Activated CD4-positive, CD25-positive, alpha-beta regulatory T cell treated with anti-CD3 and anti-CD28 coated beads, Interleukin-2, amount 50 U/mL, for 24 hours (primary cell): Measurements from ENCODE around the gene CDHR4.
A peak's percentile ranks its signal among the peaks of the same experiment; 100 is the strongest.
"Not testable (repeated sequence)": the region's sequence is repeated elsewhere in the genome, so short reads cannot be mapped to it uniquely, and the experiment has no call there.

ENCODE experiments used
- ATAC-seq, 2 donors: fragments of 150-1000 bp; cut with Tn5 transposase; one replicate each; pipeline ENCODE4 v1.10.0; 2021; ENCODE audit warnings: mild to moderate bottlenecking in 1 of 2, moderate library complexity in 1 of 2

Gene CDHR4

DNA sequence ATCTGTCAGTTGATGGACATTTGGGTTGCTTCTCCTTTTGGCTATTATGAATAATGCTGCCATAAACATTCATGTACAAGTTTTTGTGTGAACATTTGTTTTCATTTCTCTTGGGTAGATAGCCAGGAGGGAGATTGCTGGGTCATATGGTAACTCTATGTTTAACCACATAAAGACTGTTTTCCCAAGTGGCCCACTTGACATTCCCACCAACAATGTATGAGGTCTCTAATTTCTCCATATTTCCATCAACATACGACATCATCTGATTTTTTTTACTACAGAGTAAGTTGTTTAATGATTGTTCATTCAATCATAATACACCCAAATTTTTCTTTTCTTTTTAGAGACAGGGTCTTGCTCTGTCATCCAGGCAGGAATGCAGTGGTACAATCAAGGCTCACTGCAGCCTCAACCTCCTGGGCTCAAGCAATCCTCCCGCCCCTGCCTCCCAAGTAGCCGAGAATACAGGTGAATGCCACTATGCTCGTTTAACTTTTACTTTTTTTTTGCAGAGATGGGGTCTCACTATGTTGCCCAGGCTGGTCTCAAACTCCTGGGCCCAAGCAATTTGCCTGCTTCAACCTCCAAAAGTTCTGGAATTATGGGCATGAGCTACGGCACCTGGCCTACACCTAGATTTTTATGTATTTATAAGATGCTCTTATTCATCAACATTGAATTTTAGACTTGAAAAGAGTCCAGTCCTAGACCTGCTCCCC, 20.2 kb downstream of the CDHR4 start:
- ATAC-seq, result no peak

DNA sequence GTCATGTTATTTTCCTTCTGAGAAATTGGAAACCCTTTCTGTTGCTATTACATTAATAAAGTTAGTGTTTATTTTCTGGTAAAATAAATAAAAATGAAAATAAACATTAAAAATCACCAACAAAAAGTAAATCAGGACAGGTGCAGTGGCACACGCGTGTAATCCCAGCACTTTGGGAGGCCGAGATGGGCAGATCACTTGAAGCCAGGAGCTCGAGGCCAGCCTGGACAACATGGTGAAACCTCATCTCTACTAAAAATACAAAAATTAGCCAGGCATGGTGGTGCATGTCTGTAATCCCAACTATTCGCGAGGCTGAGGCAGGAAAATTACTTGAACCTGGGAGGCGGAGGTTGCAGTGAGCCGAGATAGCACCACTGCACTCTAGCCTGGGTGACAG, 23.6 kb downstream of the CDHR4 start:
- ATAC-seq, result not testable (repeated sequence)

DNA sequence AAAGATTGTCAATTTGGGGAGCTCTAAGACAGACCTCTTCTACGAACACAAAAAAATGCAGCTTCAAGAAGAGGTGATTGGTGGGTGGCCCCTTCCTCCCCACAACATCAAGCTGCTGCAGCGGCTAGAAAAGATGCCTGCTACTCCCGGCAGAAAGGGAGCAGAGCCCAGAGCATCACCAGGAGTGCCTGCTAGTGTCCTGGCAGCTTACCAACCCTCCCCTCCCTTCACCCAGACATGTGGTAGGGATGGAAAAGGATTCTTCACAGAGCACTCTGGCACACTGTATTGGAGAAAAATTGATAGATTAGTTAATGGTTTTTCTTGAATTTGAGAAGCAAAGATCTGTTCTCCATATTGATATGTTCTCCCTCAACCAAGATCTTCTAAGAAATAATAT, 24.1 kb downstream of the CDHR4 start:
- no peak for ATAC-seq

DNA sequence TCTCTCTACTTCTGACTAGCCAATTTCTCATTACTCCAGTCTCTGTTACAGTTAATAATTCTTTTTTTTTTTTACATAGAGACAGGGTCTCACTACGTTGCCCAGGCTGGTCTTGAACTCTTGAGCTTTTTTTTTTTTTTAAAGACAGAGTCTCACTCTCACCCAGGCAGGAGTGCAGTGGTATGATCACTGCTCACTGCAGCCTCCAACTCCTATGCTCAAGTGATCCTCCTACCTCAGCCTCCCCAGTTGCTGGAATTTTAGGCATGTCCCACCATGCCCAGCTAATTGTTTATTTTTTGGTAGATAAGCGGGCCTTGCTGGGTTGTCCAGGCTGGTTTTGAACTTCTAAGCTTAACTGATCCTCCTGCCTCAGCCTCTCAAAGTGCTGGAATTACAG, 27.0 kb downstream of the CDHR4 start:
- no peak for ATAC-seq

DNA sequence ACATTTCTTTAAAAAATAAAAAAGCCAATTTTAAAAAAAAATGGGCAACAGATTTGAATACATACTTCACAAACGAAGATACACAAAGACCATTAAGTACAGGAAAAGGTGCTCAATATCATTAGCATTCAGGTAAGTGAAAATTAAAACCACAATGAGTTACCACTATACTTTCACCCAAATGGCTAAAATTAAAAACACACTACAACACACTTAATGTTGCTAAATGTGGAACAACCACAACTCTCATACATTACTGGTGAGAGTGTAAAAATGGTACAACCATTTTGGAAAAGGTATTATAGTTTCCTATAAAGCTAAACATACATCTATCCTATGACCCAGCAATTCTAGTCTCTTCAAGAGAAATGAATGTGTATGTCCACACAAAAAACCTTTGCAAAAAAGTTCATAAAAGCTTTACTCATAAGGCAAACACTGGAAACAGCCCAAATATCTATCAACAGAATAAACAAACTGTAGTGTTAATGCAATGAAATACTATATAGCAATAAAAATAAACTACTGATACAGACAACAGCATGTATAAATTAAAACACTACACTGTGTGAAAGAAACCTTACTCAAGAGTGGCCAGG, 28.2 kb downstream of the CDHR4 start:
- ATAC-seq, result no peak

DNA sequence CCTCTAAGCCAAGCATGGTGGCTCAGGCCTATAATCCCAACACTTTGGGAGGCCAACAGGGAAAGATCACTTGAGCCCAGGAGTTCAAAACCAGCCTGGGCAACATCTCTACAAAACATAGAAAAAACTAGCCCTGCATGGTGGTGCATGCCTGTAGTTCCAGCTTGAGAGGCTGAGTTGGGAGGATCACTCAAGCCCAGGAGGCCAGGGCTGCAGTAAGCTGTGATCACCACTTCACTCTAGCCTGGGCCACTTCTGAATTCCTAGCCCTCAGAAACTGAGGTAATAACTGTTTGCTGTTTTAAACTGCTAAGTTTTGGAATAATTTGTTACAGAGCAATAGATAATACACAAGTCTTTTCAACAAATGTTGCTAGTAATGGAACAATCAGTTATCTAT, 29.7 kb downstream of the CDHR4 start:
- ATAC-seq, result no peak

DNA sequence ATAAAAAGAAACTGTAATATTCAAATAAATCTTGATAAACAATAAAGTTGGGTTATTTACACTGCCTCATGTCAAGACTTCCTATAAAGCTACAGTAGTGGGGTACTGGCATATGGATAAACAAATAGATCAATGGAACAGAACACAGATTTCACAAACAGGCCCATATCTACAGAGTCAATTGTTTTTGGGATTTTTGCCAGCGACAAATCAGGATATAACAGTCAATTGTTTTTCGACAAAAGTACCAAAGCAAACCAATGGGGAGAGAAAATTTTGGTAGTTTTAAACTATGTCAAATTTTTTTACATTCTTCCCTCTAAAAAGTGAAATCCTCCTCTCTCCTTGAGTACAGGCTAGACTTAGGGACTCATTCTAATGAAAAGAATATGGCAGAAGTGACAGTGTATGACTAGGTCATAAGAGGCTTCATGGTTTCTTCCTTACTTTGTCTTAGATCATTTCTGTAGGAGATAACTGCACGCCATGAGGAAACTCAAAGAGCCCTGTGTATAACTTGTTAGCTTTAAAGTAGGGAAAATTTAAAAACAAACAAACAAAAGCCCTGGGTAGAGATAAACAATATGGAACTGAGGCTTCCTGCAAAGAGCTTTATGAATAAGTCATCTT, 30.3 kb downstream of the CDHR4 start:
- ATAC-seq, result peak in 1 of 2 donors; percentile 66

DNA sequence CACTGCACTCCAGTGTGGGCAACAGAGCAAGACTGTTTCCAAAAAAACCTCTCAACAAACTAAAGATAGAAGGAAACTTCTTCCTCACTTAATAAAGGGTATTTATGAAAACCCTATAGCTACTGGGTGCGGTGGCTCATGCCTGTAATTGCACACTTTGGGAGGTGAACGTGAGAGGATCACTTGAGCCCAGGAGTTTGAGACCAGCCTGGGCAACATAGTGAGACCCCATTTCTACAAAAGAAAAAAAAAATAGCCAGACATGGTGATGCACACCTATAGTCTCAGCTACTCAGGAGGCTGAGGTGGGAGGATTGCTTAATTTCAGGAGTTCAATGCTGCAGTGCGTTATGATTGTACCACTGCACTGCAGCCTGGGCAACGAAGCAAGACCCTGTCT, 35.7 kb downstream of the CDHR4 start:
- ATAC-seq, result no peak

DNA sequence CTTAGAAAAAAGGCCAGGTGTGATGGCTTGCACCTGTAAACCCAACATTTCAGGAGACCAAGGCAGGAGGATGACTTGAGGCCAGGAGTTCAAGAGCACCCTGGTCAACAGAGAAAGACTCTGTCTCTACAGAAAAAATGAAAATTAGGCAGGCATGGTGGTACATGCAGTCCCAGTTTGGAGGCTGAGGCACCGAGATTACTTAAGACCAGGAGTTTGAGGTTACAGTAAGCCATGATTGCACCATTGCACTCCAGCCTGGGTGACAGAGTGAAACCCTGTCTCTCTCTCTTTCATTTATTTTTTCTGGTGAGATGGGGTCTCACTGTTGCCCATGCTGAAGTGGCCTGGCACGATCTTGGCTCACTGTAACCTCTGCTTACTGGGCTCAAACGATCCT, 38.0 kb downstream of the CDHR4 start:
- ATAC-seq, result no peak

DNA sequence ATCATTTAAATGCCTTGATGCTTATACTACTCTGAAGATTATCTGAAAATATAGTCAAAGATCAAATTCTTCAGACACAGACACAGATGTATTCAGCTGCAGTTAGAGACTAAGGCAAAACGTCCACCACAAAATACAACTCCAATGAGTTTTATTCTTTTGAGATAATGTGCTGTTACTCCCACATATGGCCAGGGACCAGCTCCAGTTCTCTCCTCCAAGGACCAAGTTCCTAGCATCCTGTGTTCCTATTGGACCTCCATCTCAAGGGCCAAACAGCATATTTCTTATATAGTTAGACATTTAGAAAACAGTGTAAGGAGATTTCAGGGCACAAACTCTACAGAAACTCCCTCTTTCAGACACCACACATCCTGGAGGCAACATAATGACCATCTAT, 40.4 kb downstream of the CDHR4 start:
- no peak for ATAC-seq

DNA sequence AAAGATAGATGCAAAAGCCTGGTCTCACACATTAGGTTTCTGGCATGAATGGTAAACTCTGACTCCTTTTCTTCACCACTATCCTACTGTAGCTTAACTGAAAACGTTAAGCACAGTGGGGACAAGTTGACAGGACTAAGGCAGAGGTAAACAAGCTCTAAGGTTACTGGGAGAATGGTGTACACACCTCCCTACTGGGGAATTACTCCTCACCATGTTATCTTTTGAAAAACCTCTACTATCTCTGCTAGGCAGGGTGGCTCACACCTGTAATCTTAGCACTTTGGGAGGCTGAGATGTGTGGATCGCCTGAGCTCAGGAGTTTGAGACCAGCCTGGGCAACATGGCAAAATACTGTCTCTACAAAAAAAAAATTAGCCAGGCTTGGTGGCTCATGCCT, 42.5 kb downstream of the CDHR4 start:
- ATAC-seq, result no peak

DNA sequence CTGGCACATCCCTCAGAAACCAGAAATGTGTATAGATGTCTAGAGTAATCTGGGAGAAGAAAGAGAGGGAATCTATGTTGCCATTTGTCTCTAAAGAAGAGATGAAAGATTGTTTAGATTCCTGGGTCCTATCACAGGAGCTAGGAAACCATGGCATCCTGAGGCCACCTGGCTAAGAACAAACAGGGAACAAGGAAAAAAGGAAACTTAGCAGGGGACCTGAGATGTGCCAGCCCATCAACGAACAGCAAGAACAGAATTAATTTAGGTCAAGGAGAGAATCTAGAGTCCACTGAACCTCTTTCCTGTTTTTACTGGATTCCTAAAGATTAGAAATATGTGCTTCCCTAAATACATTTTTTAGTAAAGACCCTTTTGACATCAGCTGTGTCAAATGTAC, 43.6 kb downstream of the CDHR4 start:
- no peak for ATAC-seq

DNA sequence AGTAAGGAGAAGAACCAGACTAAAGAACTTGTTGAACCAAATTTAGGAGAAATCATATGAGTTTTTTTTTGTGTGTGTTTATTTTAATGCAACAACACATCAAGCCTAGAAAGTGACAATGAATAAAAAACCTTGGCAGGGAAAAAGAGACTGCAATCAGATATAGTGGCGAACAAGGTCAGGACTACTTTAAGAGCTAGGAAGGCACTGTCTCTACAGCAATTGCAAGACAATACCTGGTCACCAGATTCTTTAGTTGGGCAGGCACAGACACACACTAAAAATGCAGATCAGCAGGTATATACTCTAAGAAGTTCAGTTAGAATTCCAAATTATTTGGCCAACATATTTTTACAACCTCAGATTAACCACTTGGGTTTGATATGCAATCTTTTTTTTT, 45.1 kb downstream of the CDHR4 start:
- ATAC-seq, result no peak

DNA sequence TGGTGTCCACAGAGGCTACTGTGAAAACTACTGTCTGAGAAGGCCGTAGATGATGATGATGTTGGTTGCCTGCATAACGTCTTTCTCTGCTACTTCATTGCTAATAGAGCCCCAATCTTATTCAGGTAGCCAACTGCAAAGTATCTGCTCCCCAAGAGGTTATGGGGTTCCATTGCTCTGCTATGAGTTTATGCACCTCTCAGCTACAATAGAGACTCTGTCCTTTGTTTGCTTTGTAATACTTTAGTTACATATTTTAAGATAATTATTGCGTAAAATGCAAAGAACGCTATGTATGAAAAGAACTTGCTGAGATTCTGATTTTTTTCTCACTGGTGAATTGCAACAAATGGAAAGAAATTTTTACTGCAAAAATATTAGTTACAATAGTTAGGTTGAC, 48.2 kb downstream of the CDHR4 start:
- no peak for ATAC-seq

DNA sequence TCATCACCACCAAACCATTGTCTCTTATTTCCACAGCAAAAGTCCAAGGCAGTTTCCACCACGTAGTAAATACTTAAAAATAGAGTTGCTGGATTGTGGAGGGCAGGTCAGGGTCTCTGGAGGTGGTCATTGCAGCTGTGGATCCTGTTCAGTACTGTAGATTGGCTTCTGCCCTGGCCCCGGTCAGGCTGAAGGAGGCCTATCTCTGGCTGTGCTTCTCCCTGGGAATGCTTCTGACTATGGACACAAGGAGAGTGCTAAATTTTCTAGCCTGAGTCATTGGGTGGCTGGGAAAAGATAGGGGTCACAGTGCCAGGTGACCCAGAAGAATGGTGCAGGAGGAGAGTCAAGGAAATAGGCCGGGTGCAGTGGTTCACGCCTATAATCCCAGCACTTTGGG, 49.6 kb downstream of the CDHR4 start:
- ATAC-seq, result no peak

DNA sequence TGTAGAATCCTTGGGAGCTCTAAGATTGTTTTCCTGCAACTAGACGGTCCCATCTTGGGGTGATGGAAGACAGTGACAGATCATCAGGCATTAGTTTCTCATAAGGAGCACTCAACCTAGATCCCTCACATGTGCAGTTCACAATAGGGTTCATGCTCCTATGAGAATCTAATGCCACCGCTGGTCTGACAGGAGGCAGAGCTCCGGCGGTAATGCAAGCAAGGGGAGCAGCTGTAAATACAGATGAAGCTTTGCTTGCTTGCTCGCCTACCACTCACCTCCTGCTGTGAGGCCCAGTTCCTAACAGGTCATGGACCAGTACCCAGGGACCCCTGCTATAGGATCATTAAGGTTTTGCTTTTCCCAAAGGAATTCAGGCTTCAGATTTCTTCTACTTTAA, 50.8 kb downstream of the CDHR4 start:
- not testable (repeated sequence) for ATAC-seq

DNA sequence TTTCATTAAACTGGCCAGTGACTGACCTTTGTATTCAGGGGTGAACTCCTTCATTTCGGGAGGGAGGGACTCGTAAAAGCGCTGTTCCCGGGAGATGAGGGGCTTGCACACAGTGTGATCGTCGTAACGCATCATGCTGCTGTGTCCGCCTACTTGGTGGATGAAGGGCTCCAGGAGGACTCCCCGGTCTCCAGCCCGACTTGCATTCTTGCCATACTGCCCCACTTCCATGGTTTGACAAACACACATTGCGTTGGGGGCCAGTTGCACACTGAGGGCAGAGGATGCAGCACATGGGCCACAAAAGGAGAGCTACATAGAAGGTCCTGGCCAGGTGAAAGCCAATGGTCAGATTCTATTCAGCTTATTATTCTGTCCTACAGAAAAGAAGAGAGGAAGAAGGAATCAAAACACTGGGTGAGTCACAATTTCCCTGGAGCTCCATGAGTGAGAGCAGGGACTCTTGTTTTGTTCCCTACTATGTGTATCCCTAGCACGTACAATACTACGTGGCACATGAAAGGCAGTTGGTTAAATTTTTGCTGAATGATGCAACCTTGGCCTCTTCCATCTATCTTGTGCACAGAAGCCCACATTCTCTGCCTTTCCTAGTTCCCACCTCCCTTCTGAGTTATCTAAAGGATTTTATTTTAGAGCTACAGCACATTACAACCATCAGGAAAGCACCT, 51.7 kb downstream of the CDHR4 start:
- ATAC-seq, result no peak

DNA sequence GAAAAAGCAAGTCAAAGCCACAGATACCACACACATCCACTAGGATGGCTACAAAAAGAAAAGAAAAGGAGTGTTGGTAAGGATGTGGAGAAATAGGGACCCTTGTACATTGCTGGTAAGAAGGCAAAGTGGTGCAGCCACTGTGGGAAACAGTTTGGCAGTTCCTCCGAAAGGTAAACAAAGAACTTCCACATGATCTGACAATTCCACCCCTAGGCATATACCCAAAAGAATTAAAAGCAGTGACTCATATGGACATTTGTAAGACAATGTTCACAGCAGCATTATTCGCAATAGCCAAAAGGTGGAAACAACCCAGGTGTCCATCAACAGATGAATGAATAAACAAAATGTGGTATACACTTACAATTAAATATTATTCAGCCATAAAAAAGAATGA, 53.7 kb downstream of the CDHR4 start:
- no peak for ATAC-seq
